ENCODE data around the gene ZDHHC17.

Gene ZDHHC17

GRCh38 chr12:76890151-76891143 is 126.5 kb downstream of the ZDHHC17 start:
- no peak for DNase-seq (ENCODE audit: low read depth)
- no peak overlapping the region for H3K4me3 ChIP-seq (ENCODE audit: low read depth, low read length)
- TF ChIP-seq CTCF (IDR thresholded peaks at IDR 0.05; ENCODE audit: control insufficient read depth, extremely low read depth, insufficient read depth): no peak

- no peak for DNase-seq (ENCODE audit: low read depth)
- no peak overlapping the region for H3K4me3 ChIP-seq (ENCODE audit: low read depth, low read length)
- TF ChIP-seq CTCF (IDR thresholded peaks at IDR 0.05; ENCODE audit: control insufficient read depth, extremely low read depth, insufficient read depth): no peak
These were observed 127.7 kb downstream of the ZDHHC17 start for GRCh38 chr12:76891609-76892008.

GRCh38 chr12:76895796-76896195 is 131.9 kb downstream of the ZDHHC17 start:
- no peak for DNase-seq (ENCODE audit: low read depth)
- no peak overlapping the region for H3K4me3 ChIP-seq (ENCODE audit: low read depth, low read length)
- no peak for TF ChIP-seq CTCF (IDR thresholded peaks at IDR 0.05; ENCODE audit: control insufficient read depth, extremely low read depth, insufficient read depth)

GRCh38 chr12:76896274-76896673 is 132.4 kb downstream of the ZDHHC17 start:
- H3K4me3 ChIP-seq (ENCODE audit: low read depth, low read length): no peak overlapping the region
- no peak for DNase-seq (ENCODE audit: low read depth)
- no peak for TF ChIP-seq CTCF (IDR thresholded peaks at IDR 0.05; ENCODE audit: control insufficient read depth, extremely low read depth, insufficient read depth)

GRCh38 chr12:76898442-76898841 is 134.5 kb downstream of the ZDHHC17 start:
- no peak overlapping the region for H3K4me3 ChIP-seq (ENCODE audit: low read depth, low read length)
- no peak for TF ChIP-seq CTCF (IDR thresholded peaks at IDR 0.05; ENCODE audit: control insufficient read depth, extremely low read depth, insufficient read depth)
- no peak for DNase-seq (ENCODE audit: low read depth)

GRCh38 chr12:76899522-76899921 is 135.6 kb downstream of the ZDHHC17 start:
- no peak for DNase-seq (ENCODE audit: low read depth)
- TF ChIP-seq CTCF (IDR thresholded peaks at IDR 0.05; ENCODE audit: control insufficient read depth, extremely low read depth, insufficient read depth): no peak

More at GRCh38 chr12:76899522-76899921, 135.6 kb downstream of the ZDHHC17 start:
- no peak overlapping the region for H3K4me3 ChIP-seq (ENCODE audit: low read depth, low read length)

All from LNCaP clone FGC (cell line).